GM21515 (cell line): ENCODE measurements around the gene DIS3L2.
"Not testable (repeated sequence)": the region's sequence is repeated elsewhere in the genome, so short reads cannot be mapped to it uniquely, and the experiment has no call there.

Experiments used
- ATAC-seq: cut with Tn5 transposase; IDR thresholded peaks from one replicate; pipeline ENCODE4 v1.9.1; 2021; ENCODE audit not compliant: unreplicated experiment

Gene DIS3L2

DNA sequence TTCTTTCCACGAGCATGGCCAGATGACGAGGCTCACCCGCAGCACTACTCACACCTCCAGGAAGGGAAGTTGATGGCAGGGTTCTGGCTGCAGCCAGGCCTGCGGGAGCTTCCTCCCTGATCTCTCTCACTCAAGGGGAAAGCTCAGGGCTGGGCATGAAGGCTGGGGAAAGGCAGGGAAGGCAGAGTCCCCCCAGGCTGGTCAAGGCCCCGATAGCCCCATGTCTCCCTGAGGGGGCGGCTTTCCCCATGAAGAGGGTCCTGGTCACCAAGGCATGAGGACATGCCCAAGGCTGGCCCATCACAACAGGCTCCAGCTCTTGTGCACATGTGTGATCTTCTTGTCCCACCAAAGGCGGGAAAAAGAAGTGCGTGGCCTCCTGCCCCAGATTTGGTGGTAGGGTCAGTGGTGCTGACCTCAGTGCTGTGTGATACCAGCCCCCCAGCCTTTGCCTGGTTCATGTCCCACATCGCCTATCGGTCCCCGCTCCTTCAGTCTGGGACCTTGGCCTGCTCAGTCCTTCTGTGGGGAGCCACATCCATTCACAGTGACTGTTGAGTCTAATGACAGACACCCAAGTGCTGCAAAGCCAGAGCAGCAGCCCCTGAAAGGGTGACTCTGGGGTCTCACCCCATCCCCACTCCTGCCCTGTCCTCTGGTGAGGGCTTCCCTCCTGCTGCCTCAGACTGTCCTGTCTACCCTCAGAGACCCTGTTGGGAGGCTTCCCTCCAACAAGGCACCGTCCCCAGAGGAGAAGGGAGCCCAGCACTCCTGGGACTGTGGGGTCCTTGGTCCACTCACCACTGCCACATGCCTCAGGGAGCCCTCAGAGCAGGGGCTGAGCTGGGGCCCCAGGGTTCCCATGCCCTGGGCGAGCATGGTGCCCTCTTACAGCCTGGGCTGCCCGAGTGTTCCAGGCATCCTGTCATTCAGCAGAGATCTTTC, 367.3 kb downstream of the DIS3L2 start:
- no peak for ATAC-seq

DNA sequence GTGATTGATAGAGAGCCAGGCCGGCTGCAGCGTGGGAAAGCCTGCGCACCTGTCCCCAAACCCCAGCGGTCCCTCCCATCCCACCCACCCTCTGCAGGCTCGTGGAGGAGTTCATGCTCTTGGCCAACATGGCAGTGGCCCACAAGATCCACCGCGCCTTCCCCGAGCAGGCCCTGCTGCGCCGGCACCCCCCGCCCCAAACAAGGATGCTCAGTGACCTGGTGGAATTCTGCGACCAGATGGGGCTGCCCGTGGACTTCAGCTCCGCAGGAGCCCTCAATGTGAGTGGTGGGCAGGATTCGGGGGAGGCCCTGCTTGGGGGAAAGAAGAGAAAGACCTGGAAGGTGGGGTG, 368.2 kb downstream of the DIS3L2 start:
- ATAC-seq: no peak

DNA sequence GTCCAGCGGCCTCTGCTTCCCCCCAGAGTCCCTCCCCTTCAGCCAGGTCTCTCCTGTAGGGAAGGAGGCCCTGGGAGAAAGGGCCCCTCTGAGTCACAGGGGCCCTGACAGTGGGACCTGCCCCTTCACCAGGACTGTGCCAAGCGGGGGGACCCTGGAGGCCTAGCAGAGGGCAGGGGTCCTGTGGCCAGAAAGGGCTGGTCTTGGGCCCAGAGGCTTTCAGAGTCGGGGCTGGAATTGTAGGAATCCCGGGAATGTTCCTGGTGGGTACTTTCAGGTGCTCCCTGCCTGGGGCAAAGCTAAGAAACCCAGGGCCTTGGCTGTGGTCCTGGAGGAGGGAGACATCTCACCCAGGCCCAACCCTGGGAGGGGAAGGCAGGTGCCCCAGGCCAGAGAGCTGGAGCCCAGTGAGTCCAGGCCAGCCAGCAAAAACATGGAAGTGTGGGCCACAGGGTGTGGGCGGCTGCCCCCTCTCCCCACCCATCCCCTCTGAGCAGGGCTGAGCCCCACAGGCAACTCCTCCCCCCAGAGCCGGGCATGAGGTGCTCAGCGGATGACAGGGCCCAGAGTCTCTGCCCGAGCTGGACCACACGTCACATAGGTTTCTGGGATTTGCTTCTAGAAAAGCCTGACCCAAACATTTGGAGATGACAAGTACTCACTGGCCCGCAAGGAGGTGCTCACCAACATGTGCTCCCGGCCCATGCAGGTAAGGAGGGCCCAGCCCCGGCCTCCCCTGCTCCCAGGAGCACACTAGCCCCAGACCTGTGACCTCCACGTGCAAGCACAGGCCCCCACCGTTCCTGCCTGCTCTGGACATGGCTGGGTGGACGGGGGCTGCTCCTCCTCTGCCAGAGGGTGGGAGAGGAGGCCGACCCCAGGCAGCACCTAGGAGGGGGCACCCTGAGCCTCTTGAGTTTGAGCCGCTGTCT, 368.8 kb downstream of the DIS3L2 start:
- no peak for ATAC-seq

DNA sequence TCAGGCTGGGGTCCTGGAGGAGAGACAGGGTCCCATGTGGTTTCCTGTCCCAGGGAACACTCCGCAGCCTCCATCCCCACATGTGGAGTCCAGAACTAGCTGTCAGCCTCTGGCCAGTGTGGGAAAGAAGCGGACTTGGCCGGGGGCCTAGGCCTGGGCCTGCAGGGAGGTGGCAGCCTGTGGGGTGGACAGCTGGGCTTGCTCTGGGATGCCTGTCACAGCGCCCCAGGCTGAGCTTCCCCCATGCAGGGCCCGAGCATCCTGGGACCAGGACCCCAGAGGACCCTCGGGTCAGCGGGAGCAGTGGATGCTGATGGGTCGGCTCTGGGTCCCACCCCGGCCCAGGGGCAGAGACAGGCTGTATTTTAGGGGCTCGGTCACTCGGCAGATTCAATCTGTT, 369.5 kb downstream of the DIS3L2 start:
- not testable (repeated sequence) for ATAC-seq

DNA sequence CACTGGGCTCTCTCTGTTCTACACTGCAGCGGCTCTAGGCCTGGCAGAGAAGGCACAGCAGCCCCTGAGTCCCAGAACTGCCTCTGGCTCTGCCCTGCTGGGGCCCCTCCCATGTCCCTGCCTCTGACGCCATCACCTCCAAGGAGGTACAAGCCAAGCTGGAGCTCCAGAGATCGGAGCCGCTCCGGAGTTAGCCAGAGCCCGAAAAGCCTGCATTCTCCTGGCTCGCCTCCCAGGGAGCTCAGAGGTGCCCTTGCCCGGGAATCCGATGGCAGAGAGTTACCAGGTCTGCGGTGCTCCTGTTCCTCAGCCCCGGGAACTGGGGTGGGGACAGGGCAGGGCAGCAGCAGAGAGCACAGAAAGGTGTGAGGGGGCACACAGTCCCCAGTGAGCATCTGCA, 370.1 kb downstream of the DIS3L2 start:
- not testable (repeated sequence) for ATAC-seq

DNA sequence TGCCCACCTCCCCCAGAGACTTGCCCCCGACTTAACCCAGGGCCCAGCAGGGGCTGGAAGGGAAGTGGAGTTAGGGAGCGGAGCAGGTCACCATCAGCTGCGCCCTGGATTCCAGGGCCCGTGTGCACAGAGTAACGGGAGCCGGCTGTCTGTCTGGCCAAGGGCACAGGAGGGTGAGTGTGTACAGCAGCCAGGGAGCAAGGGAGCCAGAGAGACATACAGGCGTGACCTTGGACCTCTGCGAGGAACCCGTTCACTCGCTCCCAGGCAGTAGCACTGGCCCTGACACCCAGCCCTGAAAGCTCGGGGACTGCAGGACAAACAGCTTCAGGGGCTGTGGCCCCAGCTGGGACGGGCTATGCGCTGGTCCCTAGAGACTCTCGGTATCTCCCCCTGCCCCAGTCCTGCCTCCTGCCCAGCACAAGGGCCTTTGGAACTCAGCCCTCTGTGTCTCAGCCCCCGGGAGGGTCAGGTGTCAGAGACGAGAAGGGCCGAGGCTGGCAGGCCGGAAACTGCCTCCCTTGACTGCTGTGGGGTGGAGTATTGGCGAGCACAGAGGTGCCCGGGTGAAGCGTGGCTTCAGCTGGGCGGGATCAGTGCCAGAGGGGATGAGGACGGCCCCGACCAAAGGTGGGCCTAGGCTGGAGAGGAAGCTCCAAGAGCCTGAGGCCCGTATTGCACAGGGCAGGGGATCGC, 370.9 kb downstream of the DIS3L2 start:
- not testable (repeated sequence) for ATAC-seq

DNA sequence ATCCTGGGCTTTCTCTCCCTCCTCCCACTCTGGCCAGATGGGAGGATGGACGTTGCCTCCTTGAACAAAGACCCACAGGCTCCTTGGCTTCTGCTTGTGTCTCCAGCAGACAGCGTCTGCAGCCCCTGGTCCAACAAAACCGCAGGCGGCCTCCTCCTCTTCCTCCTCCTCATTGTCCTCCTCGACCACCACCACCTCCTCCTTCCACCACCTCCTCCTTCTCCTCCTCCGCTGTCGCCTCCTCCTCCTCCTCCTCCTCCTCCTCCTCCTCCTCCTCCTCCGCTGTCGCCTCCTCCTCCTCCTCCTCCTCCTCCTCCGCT, 371.4 kb downstream of the DIS3L2 start:
- ATAC-seq: no peak

DNA sequence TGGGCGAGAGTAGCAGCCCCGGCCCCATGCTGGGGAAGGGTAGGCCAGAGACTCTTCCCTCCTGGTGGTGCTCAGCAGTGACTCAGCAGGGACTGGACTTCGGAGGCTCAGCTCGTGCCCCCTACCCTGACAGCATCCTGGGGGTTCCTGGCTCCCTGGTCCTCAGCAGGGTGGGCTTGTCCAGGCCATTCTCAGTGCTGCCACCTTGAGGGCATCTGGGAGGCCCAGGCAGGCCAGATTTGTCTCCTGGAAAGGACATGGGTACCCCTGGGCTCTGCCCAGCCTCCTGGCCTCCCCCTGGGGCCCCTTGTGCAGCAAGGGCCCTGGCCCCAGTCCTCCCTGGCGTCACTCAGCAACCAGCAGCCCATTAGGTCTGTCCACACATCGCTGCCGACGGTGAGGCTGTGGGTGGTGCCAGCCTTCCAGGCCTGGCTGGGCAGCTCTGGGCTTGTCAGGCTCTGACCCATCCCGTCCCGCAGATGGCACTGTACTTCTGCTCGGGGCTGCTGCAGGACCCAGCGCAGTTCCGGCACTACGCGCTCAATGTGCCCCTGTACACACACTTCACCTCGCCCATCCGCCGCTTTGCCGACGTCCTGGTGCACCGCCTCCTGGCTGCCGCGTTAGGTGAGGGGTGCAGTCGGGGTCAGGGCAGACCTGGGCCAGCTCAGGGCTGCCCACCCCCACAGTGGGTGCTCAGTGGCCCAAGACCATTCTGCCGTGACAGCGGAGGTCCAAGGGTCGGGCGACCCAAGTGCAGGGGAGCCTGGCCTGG, 372.0 kb downstream of the DIS3L2 start:
- no peak for ATAC-seq

DNA sequence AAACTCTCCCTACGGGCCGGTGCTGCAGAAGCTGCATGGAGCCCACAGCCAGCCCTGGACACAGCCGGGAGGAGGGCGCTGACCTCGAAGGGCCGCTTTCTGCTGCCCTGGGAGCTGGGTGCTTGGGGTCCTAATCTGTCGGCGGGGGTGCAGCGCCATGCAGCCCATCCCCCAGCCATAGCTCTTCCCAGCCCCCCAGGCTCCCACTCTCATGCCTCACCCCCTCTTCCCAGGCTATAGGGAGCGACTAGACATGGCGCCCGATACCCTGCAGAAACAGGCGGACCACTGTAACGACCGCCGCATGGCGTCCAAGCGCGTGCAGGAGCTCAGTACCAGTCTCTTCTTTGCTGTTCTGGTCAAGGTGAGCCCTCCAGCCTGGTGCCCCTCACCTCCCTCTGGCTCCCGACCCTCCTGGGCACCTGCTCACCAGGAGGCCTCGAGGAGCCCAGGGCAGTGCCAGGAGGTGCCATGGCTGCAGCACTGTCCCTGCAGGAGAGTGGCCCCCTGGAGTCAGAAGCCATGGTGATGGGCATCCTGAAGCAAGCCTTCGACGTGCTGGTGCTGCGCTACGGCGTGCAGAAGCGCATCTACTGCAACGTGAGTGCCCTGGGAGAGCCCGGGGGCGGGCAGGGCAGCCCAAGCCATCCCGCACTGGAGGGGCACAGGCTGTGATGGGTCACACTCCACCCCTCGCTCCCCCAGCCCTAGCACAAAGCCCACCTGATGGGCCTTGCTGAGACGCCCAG, 372.8 kb downstream of the DIS3L2 start:
- ATAC-seq: not testable (repeated sequence)

DNA sequence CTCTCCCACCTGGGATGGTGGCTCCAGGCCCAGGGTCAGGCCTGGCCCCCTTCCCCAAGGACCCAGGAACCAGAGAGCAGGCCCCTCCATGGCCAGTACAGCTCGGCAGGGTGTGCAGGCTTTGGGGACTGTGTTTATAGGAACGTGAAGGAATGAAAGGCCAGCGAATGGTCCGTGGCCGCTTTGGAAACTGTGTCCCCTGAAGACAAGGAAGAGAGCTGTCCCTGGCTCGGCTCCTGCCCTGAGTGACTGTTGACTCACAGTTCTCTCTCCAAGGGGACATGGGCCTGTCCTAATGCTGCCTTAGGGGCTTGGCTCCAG, 373.3 kb downstream of the DIS3L2 start:
- not testable (repeated sequence) for ATAC-seq

DNA sequence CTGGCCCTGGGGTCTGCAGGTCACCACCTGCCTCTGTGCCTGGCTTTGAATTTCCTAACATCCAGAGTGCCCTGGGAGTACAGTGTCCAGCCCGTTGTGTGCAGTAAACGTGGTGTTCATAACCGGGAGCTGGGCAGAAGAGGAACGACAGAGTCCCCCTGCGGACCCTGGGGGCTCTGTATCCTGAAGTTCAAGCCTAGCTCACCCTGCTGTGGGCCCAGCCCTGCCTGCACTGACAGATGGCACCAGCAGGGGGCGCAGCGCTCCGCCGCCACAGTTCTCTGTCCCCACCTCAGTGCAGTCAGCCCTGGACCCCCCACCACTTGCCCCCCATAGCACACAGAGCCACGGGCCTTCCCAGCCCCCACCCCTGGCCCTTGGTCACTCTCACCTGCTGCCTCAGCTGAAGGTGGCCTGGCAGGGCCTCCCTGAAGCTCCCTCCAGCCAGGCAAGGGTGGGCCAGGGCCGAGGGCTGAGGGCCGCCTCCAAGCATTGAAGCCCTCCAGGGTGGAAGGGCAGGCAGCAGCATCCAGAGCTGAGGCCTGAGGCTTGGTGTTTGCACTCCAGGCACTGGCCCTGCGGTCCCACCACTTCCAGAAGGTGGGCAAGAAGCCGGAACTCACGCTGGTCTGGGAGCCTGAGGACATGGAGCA, 373.8 kb downstream of the DIS3L2 start:
- not testable (repeated sequence) for ATAC-seq

DNA sequence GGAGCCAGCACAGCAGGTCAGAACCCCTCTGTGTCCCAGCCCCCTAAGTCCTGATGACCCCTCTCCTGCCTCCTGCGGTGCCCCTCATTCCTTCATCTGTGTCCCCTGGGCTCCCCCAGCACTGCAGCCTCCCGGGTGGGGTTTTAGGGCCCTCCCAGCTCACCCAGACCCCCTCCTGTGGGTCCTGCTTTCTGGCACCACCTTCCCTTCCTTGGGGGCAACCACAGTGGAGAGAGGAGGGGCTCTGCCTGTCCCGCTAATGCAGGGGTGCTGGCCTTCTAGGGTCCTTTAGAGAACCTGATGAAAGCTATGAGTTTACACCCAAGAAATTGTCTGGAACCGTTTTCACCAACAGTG, 374.3 kb downstream of the DIS3L2 start:
- no peak for ATAC-seq

DNA sequence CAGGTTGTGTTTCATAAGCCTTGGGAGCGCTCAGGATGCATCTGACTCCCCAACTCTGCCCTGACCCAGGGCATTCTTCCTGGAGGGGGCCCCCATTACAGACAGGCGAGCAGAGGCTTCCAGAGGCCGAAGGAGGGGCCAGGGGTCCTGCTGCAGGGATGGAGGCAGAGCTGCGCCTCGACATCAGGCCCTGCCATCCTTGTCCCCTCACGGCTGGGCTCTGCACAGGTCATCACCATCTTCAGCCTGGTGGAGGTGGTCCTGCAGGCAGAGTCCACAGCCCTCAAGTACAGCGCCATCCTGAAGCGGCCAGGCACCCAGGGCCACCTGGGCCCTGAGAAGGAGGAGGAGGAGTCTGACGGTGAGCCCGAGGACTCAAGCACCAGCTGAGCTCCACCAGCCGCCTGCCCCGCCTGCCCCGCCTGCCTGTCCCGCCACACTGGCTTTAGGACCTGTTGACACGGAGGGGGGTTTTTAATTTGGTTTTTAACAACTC, 374.8 kb downstream of the DIS3L2 start:
- ATAC-seq: no peak

DNA sequence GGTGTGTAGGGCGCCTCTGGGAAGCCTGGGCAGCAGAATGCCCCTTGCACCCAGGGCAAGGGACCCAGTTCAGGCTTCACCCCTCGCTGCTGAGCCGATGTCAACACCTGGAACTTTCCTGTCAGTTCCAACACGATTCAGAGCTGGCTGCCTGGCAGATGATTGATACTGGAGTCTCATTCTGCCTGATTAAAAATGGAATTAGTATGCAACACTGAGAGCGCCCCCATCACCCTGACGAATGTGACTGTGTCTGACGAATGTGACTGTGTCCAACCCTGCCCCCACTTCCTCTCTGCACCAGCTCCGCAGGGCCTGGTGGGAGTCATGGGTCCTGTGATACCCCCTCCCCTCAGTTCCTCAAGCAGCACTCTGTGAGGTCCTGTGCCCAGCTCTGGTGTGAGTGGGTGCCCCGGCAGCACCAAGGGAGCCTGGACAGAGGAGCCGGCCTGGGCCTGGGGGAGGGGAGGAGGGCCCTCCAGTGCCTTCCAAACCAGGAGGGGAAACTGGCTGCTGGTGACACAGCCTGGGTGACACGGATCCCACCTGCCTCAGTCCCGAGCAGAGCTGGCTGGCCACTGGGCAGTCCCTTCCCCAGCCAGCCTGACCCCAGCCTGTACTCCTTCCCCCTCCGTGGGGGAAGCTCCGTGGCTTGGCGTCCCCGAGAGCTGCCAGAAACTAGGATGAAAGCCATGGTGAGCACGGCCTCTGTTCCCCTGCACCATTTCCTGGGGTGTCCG, 375.6 kb downstream of the DIS3L2 start:
- ATAC-seq: no peak

DNA sequence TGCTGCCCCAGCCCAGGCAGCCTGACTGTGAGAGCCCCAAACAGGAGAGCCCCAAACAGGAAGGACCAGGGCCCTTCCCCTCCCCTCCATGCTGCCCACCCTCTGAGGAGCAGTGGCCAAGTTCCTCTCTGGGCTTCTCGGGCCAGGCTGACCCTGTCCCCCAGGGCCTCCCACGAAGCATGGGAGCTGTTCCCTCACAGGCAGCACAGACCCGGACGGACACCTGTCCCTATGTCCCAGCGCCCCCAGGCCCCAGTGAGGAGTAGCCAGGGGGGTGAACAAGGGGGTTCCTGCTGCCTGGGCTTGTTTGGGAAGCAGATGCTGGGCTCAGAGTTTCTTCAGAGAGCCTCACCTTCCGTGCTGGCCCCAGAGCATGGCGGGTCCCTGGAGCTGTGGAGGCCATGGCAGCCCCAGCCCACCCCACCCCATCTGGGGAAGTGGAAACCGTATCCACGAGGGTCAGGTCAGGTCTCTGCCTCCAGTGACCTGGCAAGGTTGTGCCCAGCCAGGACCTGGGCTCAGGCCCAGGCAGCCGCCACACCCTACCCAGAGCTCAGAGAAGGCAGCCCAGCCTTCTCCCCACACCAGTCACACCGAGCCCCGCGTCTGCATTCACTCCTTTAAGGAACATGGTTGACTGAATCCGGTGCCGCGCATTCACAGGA, 376.7 kb downstream of the DIS3L2 start:
- ATAC-seq: not testable (repeated sequence)

DNA sequence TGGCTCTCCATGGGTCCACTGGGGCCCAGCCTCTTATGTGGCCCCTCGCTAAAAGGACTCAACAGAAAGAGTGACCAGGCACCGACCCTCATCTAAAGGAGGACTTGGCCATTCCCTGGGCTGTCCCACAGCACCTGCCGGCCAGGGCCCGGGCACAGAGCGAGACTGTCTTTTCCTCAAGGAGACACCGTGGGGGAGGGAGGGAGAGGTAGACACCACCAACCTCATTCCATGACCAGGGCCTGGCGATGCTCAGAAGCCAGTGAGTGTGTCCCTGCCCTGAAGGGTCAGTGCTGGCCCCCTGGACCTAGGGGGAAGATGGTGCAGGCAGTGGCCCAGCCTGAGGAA, 377.2 kb downstream of the DIS3L2 start:
- ATAC-seq: no peak

DNA sequence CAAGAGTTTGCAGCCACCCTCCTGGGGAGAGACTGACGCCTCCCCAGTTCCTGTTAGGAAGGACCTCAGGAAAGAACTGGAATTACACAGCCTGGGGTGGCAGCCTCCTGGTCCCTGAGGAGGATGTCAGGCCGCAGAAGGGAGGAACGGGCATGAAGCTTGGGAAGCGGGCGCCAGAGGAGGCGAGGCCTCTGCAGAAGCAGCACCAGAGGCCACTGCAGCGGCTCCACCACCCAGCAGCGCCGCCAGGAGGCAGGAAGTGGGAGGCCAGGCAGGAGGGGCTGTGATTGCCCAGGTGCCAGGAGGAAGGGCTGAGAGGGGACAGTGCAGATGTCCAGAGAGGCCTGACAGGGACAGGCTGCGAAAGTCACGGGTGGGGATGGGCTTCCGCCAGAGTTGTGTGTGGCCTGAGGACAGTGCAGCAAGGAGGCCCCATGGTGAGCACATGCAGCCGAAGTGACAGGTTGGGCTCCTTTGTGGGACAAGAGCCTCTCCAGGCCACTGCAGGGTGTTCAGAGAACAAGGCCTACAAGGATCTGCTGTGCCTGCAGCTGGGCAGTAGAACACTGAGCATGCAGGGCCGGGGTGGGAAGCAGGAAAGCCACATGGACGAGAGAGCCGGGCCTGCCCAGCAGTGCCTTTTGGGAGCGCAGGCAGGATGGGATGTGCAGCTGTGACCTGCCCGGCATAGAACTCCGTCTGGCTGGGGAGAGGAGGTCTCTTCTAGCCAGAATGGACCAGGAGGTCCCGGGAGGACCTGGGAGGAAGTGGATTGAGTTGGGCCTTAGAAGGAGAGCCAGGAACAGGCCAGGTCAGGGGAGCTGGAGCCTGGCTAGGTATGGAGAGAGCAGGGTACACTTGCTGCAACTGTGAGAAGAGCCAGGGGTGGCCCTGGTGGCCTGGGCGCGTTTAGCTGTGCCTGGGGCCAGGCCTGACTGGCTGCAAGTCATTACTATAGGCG, 377.9 kb downstream of the DIS3L2 start:
- no peak for ATAC-seq
